NCI-H1048 (cell line): ENCODE results near the gene PTPN22.

Experiments used
- DNase-seq: peaks from one replicate; lab custom pipeline; 2025; lab: John Stamatoyannopoulos, UW

The PTPN22 gene

GRCh38 chr1:113850127-113850796 is 21.2 kb downstream of the PTPN22 start:
- DNase-seq: no peak

GRCh38 chr1:113849072-113849471 is 22.4 kb downstream of the PTPN22 start:
- no peak for DNase-seq

GRCh38 chr1:113846391-113847035 is 25.0 kb downstream of the PTPN22 start:
- DNase-seq: no peak

- no peak for DNase-seq
Observed at GRCh38 chr1:113836534-113836933, 35.0 kb downstream of the PTPN22 start.

GRCh38 chr1:113835686-113836290 is 35.7 kb downstream of the PTPN22 start:
- DNase-seq: no peak

- no peak for DNase-seq
Observed at GRCh38 chr1:113834716-113835115, 36.8 kb downstream of the PTPN22 start.

- DNase-seq: no peak
Observed at GRCh38 chr1:113830039-113830438, 41.5 kb downstream of the PTPN22 start.

- DNase-seq: no peak
Observed at GRCh38 chr1:113821916-113822315, 49.6 kb downstream of the PTPN22 start.

- DNase-seq: no peak
Observed at GRCh38 chr1:113818578-113818977, 52.9 kb downstream of the PTPN22 start.

- DNase-seq: no peak
Observed at GRCh38 chr1:113813218-113813617, 58.3 kb downstream of the PTPN22 start.

- no peak for DNase-seq
Observed at GRCh38 chr1:113812661-113813135, 58.8 kb downstream of the PTPN22 start.

- DNase-seq: peak; percentile 99
Observed at GRCh38 chr1:113811888-113812660, 59.4 kb downstream of the PTPN22 start, which contains the start of gene RSBN1. Gene RSBN1, minus strand, starts transcription at chr1:113812476. Its CDS starts 64 bp downstream, at chr1:113812412.

- DNase-seq: no peak
Observed at GRCh38 chr1:113811156-113811887, 60.2 kb downstream of the PTPN22 start.

GRCh38 chr1:113809670-113810602 is 61.6 kb downstream of the PTPN22 start:
- no peak for DNase-seq

- DNase-seq: no peak
Observed at GRCh38 chr1:113808450-113809195, 62.9 kb downstream of the PTPN22 start.

- no peak for DNase-seq
Observed at GRCh38 chr1:113805639-113806038, 65.9 kb downstream of the PTPN22 start.

- no peak for DNase-seq
Observed at GRCh38 chr1:113805256-113805531, 66.3 kb downstream of the PTPN22 start.

- no peak for DNase-seq
Observed at GRCh38 chr1:113804421-113805255, 66.9 kb downstream of the PTPN22 start.

GRCh38 chr1:113802367-113803007 is 69.0 kb downstream of the PTPN22 start:
- DNase-seq: no peak
